GM21367 (cell line): ENCODE results near the gene LANCL2.
"Not testable (repeated sequence)": the region's sequence is repeated elsewhere in the genome, so short reads cannot be mapped to it uniquely, and the experiment has no call there.

Experiments
- ATAC-seq: cut with Tn5 transposase; IDR thresholded peaks from one replicate; pipeline ENCODE4 v1.9.1; 2021; ENCODE audit not compliant: unreplicated experiment

The LANCL2 gene

GRCh38 chr7:55469271-55469681 is 104.1 kb downstream of the LANCL2 start:
- ATAC-seq, result no peak

DNA sequence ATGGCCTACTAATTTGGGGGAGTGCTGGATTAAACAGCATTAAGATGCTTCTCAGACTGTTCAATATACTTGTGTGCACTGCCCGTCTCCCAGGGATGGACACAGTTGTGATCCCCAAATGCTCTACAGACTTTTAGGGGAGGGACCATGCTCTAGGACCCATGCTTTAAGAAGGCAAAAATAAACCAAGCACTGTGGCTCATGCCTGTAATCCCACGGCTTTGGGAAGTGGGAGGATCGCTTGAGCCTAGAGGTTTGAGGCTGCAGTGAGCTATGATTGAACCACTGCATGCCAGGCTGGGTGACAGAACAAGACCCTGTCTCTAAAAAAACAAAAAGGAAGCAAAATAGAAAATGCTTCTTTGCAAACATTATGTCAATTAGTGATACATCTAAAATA is 104.6 kb downstream of the LANCL2 start:
- no peak for ATAC-seq

DNA sequence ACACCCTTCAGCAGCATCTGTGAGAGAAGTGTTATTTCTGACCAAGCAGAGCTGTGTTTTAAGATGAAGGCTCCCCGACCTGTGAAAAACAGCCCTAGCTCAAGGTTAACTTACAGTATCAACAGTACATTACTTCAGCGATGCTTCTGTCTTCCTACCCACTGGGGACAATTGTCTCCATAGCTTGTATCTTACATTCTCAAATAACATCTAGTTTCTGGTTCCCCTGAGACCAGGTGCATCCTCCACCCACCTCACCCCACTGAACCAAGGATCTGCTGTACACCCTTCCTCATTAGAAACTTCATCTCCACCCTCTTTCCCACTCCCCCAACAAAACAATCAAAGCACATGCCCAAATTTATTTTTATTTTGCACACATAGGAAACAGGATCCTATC is 105.1 kb downstream of the LANCL2 start:
- no peak for ATAC-seq

GRCh38 chr7:55471594-55471993 is 106.5 kb downstream of the LANCL2 start:
- not testable (repeated sequence) for ATAC-seq

DNA sequence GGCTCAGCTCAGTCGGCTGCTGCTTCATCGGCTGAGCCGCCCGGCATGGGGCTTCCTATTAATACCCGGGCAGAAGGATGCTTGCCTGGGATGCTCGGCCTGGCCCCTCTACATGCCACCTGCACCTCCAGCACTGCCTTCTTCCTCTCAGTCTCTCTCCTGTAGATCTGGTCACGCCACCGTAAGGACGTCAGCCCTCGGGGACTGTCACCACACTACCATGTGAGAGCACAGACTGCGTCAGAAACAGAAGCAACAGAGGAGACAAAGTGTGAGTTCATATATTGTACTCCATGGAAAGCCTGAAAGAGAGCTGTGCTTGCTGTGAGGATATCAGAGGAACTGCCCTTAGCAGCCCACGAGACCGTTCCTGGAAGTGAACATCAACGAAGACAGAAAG is 107.3 kb downstream of the LANCL2 start:
- not testable (repeated sequence) for ATAC-seq

GRCh38 chr7:55472928-55473725 is 108.0 kb downstream of the LANCL2 start:
- no peak for ATAC-seq

DNA sequence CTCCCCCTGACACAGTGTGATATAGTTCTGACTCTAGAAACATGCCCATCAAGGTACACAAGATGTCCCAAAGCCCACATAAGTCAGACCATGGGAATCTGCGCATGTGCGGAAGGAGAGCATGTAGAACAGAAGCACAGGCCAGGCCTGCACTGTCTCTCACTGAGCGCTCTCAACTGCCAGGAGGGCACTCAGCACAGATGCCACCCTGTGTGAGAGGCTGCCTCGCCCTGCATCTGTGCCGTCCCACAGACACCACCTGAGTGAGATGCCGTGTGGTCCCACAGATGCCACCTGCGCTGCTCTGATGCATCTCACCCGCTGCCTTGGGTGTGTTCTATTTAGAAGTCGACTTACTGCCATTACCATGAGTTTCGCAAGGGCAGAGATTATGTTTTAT is 108.8 kb downstream of the LANCL2 start:
- no peak for ATAC-seq

- no peak for ATAC-seq
Observed at GRCh38 chr7:55474944-55475854, 110.1 kb downstream of the LANCL2 start.

- no peak for ATAC-seq
Observed at GRCh38 chr7:55475855-55476803, 111.0 kb downstream of the LANCL2 start.

DNA sequence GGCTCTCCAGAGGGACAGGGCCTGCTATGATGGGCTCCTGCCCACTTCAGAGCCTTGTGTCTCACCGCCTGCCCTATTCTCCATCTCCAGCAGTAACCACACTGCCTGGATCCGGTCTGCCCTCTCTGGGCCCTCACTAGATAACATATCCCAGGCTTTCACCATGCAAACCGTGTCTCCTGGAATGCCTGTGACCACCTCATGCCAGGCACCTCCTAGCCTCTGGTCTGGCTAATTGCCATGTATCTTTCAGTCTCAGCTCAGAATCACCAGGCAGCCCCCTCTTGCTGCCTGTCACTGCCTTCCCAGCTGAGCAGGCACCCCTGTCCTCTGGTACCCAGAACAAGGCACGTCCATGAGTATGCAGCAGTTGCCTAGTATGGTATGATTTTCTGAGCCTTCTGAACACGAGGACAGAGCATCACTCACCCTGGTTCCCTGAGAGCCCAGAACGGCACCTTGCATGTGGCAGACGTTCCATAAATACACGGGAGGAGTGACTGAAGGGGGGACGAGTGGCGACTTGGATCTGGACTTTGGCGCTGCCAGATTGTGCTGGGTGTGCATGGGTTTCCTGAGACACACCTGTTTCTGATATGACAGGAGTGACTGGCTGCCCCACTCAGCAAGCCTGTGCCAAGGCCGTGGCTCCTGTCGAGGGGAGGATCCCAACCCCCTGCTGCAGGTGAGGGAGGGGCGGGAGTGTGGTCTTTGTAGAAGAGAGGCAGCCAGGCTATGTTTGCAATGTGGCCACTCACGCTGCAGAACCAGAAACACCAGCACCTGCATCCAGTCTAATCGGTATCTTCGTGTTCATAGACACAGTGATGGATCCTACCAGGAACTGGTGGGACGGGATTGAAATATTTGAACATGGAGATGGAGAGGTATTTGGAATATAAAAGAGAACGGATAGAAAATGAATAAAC is 112.0 kb downstream of the LANCL2 start:
- no peak for ATAC-seq

DNA sequence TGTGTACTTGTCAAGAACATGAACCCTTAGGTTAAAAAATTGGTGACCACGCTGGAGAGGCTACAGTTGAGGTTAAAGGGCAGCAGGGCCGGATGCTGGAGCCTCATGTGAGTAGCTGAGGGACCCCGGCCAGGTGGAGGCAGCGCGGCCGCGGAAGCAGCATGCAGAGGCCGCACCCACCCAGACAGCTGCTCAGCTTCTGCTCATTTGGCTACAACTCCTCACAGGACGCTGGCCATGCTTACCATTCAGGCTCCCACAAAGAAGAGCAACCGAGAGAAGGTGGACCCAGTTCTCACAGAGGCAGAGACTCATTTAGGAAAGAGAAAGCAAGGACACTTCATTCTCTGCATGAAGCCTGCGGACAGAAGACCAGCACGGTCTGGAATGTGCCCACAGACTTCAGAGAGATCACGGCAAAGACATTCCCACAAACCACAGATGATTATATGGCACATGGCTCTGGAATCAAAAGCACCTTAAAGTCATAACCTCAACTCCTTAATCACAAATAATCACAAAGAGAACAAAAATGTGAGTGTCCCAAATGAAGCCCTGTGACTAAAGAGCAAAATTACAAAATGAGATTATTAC is 112.7 kb downstream of the LANCL2 start:
- ATAC-seq, result no peak

DNA sequence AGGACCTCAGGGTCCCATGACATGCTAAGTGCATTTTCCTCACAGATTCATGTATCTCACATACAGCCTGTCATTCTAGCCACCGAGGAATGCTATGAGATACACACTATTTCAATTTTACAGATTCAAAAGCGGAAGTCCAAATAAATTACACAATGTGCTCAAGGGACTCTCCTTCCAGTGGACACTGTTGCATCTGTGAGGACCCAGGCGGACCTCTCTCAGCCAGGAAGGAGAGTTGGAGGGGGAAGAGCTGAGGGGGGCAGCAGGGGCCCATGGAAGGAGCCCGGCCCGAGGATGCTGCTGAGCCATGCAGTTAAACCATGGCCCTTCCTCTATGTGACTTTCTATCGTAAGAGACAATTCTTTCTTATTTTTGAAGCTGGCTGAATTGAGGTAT is 113.6 kb downstream of the LANCL2 start:
- ATAC-seq, result no peak

- ATAC-seq, result no peak
Observed at GRCh38 chr7:55481155-55481554, 116.0 kb downstream of the LANCL2 start.

- ATAC-seq, result no peak
Observed at GRCh38 chr7:55483046-55483445, 117.9 kb downstream of the LANCL2 start.
